Keratinocyte (primary cell): ENCODE results near the gene PRKAG1. TPM values are rescaled to one million over a fixed set of nuclear protein-coding genes. Genes with fewer than 3 reads are reported as not detected.

Experiments used
- DNase-seq: peaks from one replicate; pipeline ENCODE4 v3.0.0-alpha.2; 2011; ENCODE audit warnings: low read depth, missing footprints, low spot score
- FAIRE-seq: peaks from 2 replicates; lab custom pipeline; 2011; peaks lifted over from hg19 to GRCh38; lab: Jason Lieb, UNC
- H2AFZ ChIP-seq: 2 replicates; pipeline ENCODE4 v1.6.0; 2012; ENCODE audit warnings: low read length, control low read depth, inconsistent platforms; ENCODE audit not compliant: control insufficient read depth
- H3K27ac ChIP-seq: 2 replicates; pipeline ENCODE4 v1.5.1; 2011; ENCODE audit warnings: low read length; ENCODE audit not compliant: control insufficient read depth, insufficient read depth
- H3K27me3 ChIP-seq: 3 replicates; pipeline ENCODE4 v1.6.0; 2011; ENCODE audit warnings: low read length; ENCODE audit not compliant: control insufficient read depth, insufficient read depth; ENCODE audit errors: extremely low read depth
- H3K36me3 ChIP-seq, 2 experiments: 2 replicates in 1 of 2; 3 replicates in 1 of 2; pipeline ENCODE4 v1.5.1; 2011; ENCODE audit warnings: low read length in 2 of 2, mild to moderate bottlenecking in 1 of 2; ENCODE audit not compliant: control insufficient read depth in 2 of 2, insufficient read depth in 2 of 2; ENCODE audit errors: extremely low read depth in 1 of 2
- H3K4me1 ChIP-seq: 3 replicates; pipeline ENCODE4 v1.5.1; 2011; ENCODE audit warnings: low read length; ENCODE audit not compliant: control insufficient read depth, insufficient read depth; ENCODE audit errors: extremely low read depth
- H3K4me2 ChIP-seq: 3 replicates; pipeline ENCODE4 v1.6.0; 2011; ENCODE audit warnings: low read depth, low read length; ENCODE audit not compliant: control insufficient read depth, insufficient read depth; ENCODE audit errors: extremely low read depth
- H3K4me3 ChIP-seq, 3 experiments: fragments of 200-600 bp in 1 of 3; sonication (generic) in 1 of 3; 2 replicates in 2 of 3; 3 replicates in 1 of 3; pipeline ENCODE4 v1.5.1; 2011 to 2016; ENCODE audit warnings: low read length in 3 of 3, mild to moderate bottlenecking in 3 of 3, control low read depth in 2 of 3, inconsistent platforms in 1 of 3, low read depth in 1 of 3, mixed read lengths in 1 of 3, mixed run types in 1 of 3, moderate library complexity in 1 of 3; ENCODE audit not compliant: control insufficient read depth in 2 of 3, insufficient read depth in 2 of 3; ENCODE audit errors: extremely low read depth in 1 of 3
- H3K79me2 ChIP-seq: 2 replicates; pipeline ENCODE4 v1.6.0; 2012; ENCODE audit warnings: low read length; ENCODE audit not compliant: control insufficient read depth, insufficient read depth
- H3K9ac ChIP-seq: 3 replicates; pipeline ENCODE4 v1.6.0; 2011; ENCODE audit warnings: low read length; ENCODE audit not compliant: control insufficient read depth, insufficient read depth; ENCODE audit errors: extremely low read depth
- H3K9me1 ChIP-seq: 3 replicates; pipeline ENCODE4 v1.6.0; 2011; ENCODE audit warnings: low read length; ENCODE audit not compliant: control insufficient read depth, insufficient read depth; ENCODE audit errors: extremely low read depth
- H3K9me3 ChIP-seq: 2 replicates; pipeline ENCODE4 v1.5.1; 2012; ENCODE audit warnings: low read depth, low read length; ENCODE audit not compliant: control insufficient read depth
- H4K20me1 ChIP-seq: 3 replicates; pipeline ENCODE4 v1.6.0; 2011; ENCODE audit warnings: low read length; ENCODE audit not compliant: control insufficient read depth, insufficient read depth; ENCODE audit errors: extremely low read depth
- CTCF ChIP-seq, 3 experiments: IDR thresholded peaks in 1 of 3; conservative IDR thresholded peaks in 1 of 3; optimal IDR thresholded peaks in 1 of 3; 2 replicates in 2 of 3; 3 replicates in 1 of 3; pipeline versions ENCODE3 to v1.5.1; 2011; ENCODE audit warnings: low read length in 3 of 3, mild to moderate bottlenecking in 3 of 3, moderate library complexity in 2 of 3, control low read depth in 1 of 3, inconsistent platforms in 1 of 3; ENCODE audit not compliant: insufficient read depth in 2 of 3; ENCODE audit errors: extremely low read depth in 1 of 3
- EZH2 ChIP-seq: IDR thresholded peaks from one replicate; pipeline ENCODE4 v1.6.1; 2012; ENCODE audit warnings: inconsistent platforms, mild to moderate bottlenecking, low read length, moderate library complexity
- dilution Hi-C: fragments of 300-500 bp; cut with MboI; formaldehyde crosslinking; loops from one replicate; pipeline ENCODE4 v1.7.0; 2020; ENCODE audit warnings: low sequenced_read_pairs; ENCODE audit not compliant: extremely low pct_ligation_motif_present
- polyA plus RNA-seq, 5 experiments: library from polyadenylated mRNA; depleted of rRNA in 3 of 5; stranded (reverse) in 3 of 5; stranded (forward) in 1 of 5; unstranded in 1 of 5; fragments of >200 nt; gene quantifications; 1 replicate in 1 of 5; 2 replicates in 3 of 5; 3 replicates in 1 of 5; pipeline versions ENCODE4 v1.2.1 to v1.2.3, GENCODE V29; 2011 to 2012; ENCODE audit warnings: missing spikeins in 2 of 5, low read depth in 1 of 5, low replicate concordance in 1 of 5

The PRKAG1 gene
- polyA plus RNA-seq, 1 donor (not counting 4 experiments of a cell fraction or from before 2014, with no cell fraction given), result 125 TPM

GRCh38 chr12:49043241-49043640, 24.7 kb upstream of the PRKAG1 start:
- DNase-seq, result no peak
- H3K9ac ChIP-seq, result no peak overlapping the region
- FAIRE-seq, result no peak
- no peaks in the 10 kb centered on the region for H3K4me1 ChIP-seq
- peaks cover 3% of the 10 kb centered on the region for H4K20me1 ChIP-seq
- no peak for TF ChIP-seq CTCF (optimal IDR thresholded peaks at IDR 0.05 in 1 of 3, IDR thresholded peaks at IDR 0.05 in 1 of 3, conservative IDR thresholded peaks at IDR 0.05 in 1 of 3; ENCODE audit: extremely low read depth in 1 of 3, insufficient read depth in 2 of 3, low read length in 3 of 3)
- no peak for TF ChIP-seq EZH2
- H3K9me3 ChIP-seq, result no peaks in the 10 kb centered on the region
- H3K4me3 ChIP-seq, result no peak overlapping the region
- peaks cover 4% of the 10 kb centered on the region for H3K79me2 ChIP-seq
- H3K36me3 ChIP-seq, result peaks cover 62 to 69% of the 10 kb centered on the region in 2 experiments
- H3K27me3 ChIP-seq, result no peaks in the 10 kb centered on the region
- H3K4me2 ChIP-seq, result no peak overlapping the region
- no peak overlapping the region for H2AFZ ChIP-seq
- no peaks in the 10 kb centered on the region for H3K9me1 ChIP-seq
- dilution Hi-C loops, result no loop called here
- no peak overlapping the region for H3K27ac ChIP-seq

- FAIRE-seq, result no peak
- DNase-seq, result no peak
- no peak overlapping the region for H2AFZ ChIP-seq
- peaks cover 2% of the 10 kb centered on the region for H3K9me1 ChIP-seq
- H4K20me1 ChIP-seq, result no peaks in the 10 kb centered on the region
- peaks cover 67 to 73% of the 10 kb centered on the region in 2 experiments for H3K36me3 ChIP-seq
- H3K4me2 ChIP-seq, result no peak overlapping the region
- H3K9me3 ChIP-seq, result no peaks in the 10 kb centered on the region
- no peak for TF ChIP-seq EZH2
- no peak for TF ChIP-seq CTCF (optimal IDR thresholded peaks at IDR 0.05 in 1 of 3, IDR thresholded peaks at IDR 0.05 in 1 of 3, conservative IDR thresholded peaks at IDR 0.05 in 1 of 3; ENCODE audit: extremely low read depth in 1 of 3, insufficient read depth in 2 of 3, low read length in 3 of 3)
- no peaks in the 10 kb centered on the region for H3K4me1 ChIP-seq
- dilution Hi-C loops, result no loop called here
- peaks cover 1% of the 10 kb centered on the region for H3K79me2 ChIP-seq
- no peak overlapping the region for H3K4me3 ChIP-seq
- H3K27me3 ChIP-seq, result no peaks in the 10 kb centered on the region
- no peak overlapping the region for H3K9ac ChIP-seq
- no peak overlapping the region for H3K27ac ChIP-seq
Measured at GRCh38 chr12:49041881-49042484, 23.4 kb upstream of the PRKAG1 start.
